GM18873 (cell line): ENCODE measurements around the gene CABP2.
A peak's percentile ranks its signal among the peaks of the same experiment; 100 is the strongest.
"Not testable (repeated sequence)": the region's sequence is repeated elsewhere in the genome, so short reads cannot be mapped to it uniquely, and the experiment has no call there.

Experiments used
- ATAC-seq: cut with Tn5 transposase; IDR thresholded peaks from one replicate; pipeline ENCODE4 v1.9.1; 2021; ENCODE audit warnings: mild to moderate bottlenecking, moderate library complexity, moderate number of reproducible peaks; ENCODE audit not compliant: unreplicated experiment, low FRiP score

CABP2 gene

GRCh38 chr11:67482827-67483798 is 40.1 kb downstream of the CABP2 start, which contains the start of gene AIP:
AIP (plus strand) TSS chr11:67483026; CDS start chr11:67483159, 133 bp downstream.
- peak; percentile 62 for ATAC-seq

GRCh38 chr11:67482275-67482826 is 40.9 kb downstream of the CABP2 start:
- ATAC-seq = no peak

- ATAC-seq = not testable (repeated sequence)
Measured at GRCh38 chr11:67477344-67478050, 45.7 kb downstream of the CABP2 start.

GRCh38 chr11:67476692-67477091 is 46.6 kb downstream of the CABP2 start:
- not testable (repeated sequence) for ATAC-seq

- no peak for ATAC-seq
Measured at GRCh38 chr11:67472882-67473281, 50.4 kb downstream of the CABP2 start.

- no peak for ATAC-seq
Measured at GRCh38 chr11:67470337-67471002, 52.8 kb downstream of the CABP2 start.

- no peak for ATAC-seq
Measured at GRCh38 chr11:67469508-67469811, 53.8 kb downstream of the CABP2 start.
